Activated effector memory CD4-positive, alpha-beta T cell treated with Interleukin-2 at 50 U/mL for 16 hours (primary cell): ENCODE results near the gene AADACL2.
"Not testable (repeated sequence)": the region's sequence is repeated elsewhere in the genome, so short reads cannot be mapped to it uniquely, and the experiment has no call there.

Source experiments
- DNase-seq: peaks from one replicate; pipeline ENCODE4 v3.0.0-alpha.2; 2020

Gene AADACL2

GRCh38 chr3:151733613-151734012 is at the start of gene AADACL2:
Gene AADACL2 (plus strand): TSS chr3:151733927. CDS start chr3:151734036, 109 bp downstream.
- DNase-seq, result no peak

GRCh38 chr3:151684094-151684493 is 49.6 kb upstream of the AADACL2 start:
- DNase-seq, result no peak

GRCh38 chr3:151686257-151686656 is 47.5 kb upstream of the AADACL2 start:
- DNase-seq, result no peak

- no peak for DNase-seq
Measured at GRCh38 chr3:151687076-151687475, 46.7 kb upstream of the AADACL2 start.

GRCh38 chr3:151688571-151688970 is 45.2 kb upstream of the AADACL2 start:
- DNase-seq, result no peak

- no peak for DNase-seq
Measured at GRCh38 chr3:151690645-151691044, 43.1 kb upstream of the AADACL2 start.

GRCh38 chr3:151697496-151697895 is 36.2 kb upstream of the AADACL2 start:
- DNase-seq, result no peak

GRCh38 chr3:151707216-151707615 is 26.5 kb upstream of the AADACL2 start:
- no peak for DNase-seq

GRCh38 chr3:151708868-151709267 is 24.9 kb upstream of the AADACL2 start:
- no peak for DNase-seq

- DNase-seq, result no peak
Measured at GRCh38 chr3:151709847-151710246, 23.9 kb upstream of the AADACL2 start.

GRCh38 chr3:151721294-151721693 is 12.4 kb upstream of the AADACL2 start:
- DNase-seq, result no peak

- DNase-seq, result no peak
Measured at GRCh38 chr3:151722856-151723255, 10.9 kb upstream of the AADACL2 start.

- DNase-seq, result no peak
Measured at GRCh38 chr3:151724576-151725562, 8.9 kb upstream of the AADACL2 start.

GRCh38 chr3:151726016-151726415 is 7.7 kb upstream of the AADACL2 start:
- no peak for DNase-seq

- DNase-seq, result no peak
Measured at GRCh38 chr3:151732861-151733260, 866 bp upstream of the AADACL2 start.

- no peak for DNase-seq
Measured at GRCh38 chr3:151740581-151740980, 6.9 kb downstream of the AADACL2 start.

GRCh38 chr3:151743855-151744254 is 10.1 kb downstream of the AADACL2 start:
- no peak for DNase-seq

GRCh38 chr3:151750181-151750580 is 16.5 kb downstream of the AADACL2 start:
- no peak for DNase-seq

- no peak for DNase-seq
Measured at GRCh38 chr3:151750678-151751077, 17.0 kb downstream of the AADACL2 start.

- DNase-seq, result no peak
Measured at GRCh38 chr3:151751161-151751560, 17.4 kb downstream of the AADACL2 start.

GRCh38 chr3:151753846-151754245 is 20.1 kb downstream of the AADACL2 start:
- no peak for DNase-seq

- DNase-seq, result no peak
Measured at GRCh38 chr3:151761581-151761980, 27.9 kb downstream of the AADACL2 start.

- DNase-seq, result not testable (repeated sequence)
Measured at GRCh38 chr3:151764699-151765098, 31.0 kb downstream of the AADACL2 start.

- no peak for DNase-seq
Measured at GRCh38 chr3:151765685-151766084, 32.0 kb downstream of the AADACL2 start.

GRCh38 chr3:151766454-151766853 is 32.7 kb downstream of the AADACL2 start:
- no peak for DNase-seq
